Measurements from ENCODE around the gene GJA5.

The GJA5 gene

DNA sequence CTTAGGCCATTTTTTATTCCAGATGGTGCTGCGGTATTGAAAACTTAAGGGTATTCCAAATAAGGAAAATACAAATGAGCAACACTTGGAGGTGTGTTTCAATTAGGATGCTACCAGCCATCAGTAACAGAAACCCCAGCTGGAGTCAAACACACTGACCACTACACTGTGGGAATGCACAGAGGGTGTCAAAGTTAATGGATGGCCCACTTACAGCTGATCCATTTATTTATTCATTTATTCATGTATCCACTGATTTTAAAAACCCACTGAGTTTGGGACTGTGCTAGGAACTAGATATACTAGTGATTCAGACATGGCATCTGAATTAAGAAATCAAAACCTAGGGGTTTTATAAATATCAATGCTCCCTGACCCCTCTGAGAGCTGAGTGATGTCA is 24.5 kb upstream of the GJA5 start:
- H3K9ac ChIP-seq (ENCODE audit: low read depth, low read length, poor library complexity, severe bottlenecking): no peak overlapping the region
- no peaks in the 10 kb centered on the region for H3K79me2 ChIP-seq (ENCODE audit: insufficient read depth, low read length)
- no peaks in the 10 kb centered on the region for H3F3A ChIP-seq (ENCODE audit: low read depth)
- H3K9me3 ChIP-seq (ENCODE audit: insufficient read depth, low read depth, low read length): no peaks in the 10 kb centered on the region
- H4K20me1 ChIP-seq (ENCODE audit: insufficient read depth, low read length, poor library complexity, severe bottlenecking): no peaks in the 10 kb centered on the region
- H3K4me1 ChIP-seq (ENCODE audit: insufficient read depth, low read length, poor library complexity, severe bottlenecking): no peaks in the 10 kb centered on the region
- no peaks in the 10 kb centered on the region for H3K36me3 ChIP-seq (ENCODE audit: insufficient read depth, low read length)
- H3K4me2 ChIP-seq (ENCODE audit: low read depth, low read length, poor library complexity, severe bottlenecking): no peak overlapping the region
- H3K27me3 ChIP-seq (ENCODE audit: insufficient read depth, low read length, poor library complexity, severe bottlenecking): no peaks in the 10 kb centered on the region
- no peaks in the 10 kb centered on the region for H3K9me2 ChIP-seq (replicated peaks; ENCODE audit: low read depth, low read length)
- no peak overlapping the region for H2AFZ ChIP-seq (ENCODE audit: low read length)
- TF ChIP-seq EZH2phosphoT487 (IDR thresholded peaks at IDR 0.05; ENCODE audit: borderline replicate concordance): no peak
- TF ChIP-seq, protein P1, sequence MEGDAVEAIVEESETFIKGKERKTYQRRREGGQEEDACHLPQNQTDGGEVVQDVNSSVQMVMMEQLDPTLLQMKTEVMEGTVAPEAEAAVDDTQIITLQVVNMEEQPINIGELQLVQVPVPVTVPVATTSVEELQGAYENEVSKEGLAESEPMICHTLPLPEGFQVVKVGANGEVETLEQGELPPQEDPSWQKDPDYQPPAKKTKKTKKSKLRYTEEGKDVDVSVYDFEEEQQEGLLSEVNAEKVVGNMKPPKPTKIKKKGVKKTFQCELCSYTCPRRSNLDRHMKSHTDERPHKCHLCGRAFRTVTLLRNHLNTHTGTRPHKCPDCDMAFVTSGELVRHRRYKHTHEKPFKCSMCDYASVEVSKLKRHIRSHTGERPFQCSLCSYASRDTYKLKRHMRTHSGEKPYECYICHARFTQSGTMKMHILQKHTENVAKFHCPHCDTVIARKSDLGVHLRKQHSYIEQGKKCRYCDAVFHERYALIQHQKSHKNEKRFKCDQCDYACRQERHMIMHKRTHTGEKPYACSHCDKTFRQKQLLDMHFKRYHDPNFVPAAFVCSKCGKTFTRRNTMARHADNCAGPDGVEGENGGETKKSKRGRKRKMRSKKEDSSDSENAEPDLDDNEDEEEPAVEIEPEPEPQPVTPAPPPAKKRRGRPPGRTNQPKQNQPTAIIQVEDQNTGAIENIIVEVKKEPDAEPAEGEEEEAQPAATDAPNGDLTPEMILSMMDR (conservative IDR thresholded peaks at IDR 0.05; ENCODE audit: low read length): no peak
- H3K4me3 ChIP-seq (ENCODE audit: low read length, poor library complexity, severe bottlenecking): no peak overlapping the region

DNA sequence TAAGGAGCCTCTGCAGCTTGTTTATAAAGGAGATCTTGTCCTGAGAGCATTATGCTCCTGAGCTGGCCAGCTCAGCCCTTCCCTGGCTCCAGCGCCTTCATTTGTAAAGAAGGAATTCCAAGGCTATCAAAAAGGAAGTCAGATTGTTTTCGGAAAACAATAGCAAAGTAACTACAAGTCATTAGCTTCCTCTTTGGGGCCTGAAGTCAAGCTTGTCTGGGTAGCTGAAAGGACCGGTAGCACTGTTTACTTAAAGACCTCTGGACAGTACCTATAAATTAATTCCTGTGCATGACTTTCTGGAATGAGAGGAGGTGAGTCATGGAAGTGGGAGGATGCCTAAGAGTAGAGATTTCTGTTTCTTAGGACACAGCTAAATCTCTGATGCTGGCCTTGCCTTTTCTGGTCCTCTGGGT is 20.7 kb upstream of the GJA5 start:
- TF ChIP-seq, protein P1 (conservative IDR thresholded peaks at IDR 0.05; ENCODE audit: low read length): no peak
- TF ChIP-seq EZH2phosphoT487 (IDR thresholded peaks at IDR 0.05; ENCODE audit: borderline replicate concordance): no peak
- no peaks in the 10 kb centered on the region for H3K9me3 ChIP-seq (ENCODE audit: insufficient read depth, low read depth, low read length)
- H4K20me1 ChIP-seq (ENCODE audit: insufficient read depth, low read length, poor library complexity, severe bottlenecking): no peaks in the 10 kb centered on the region
- H3K4me2 ChIP-seq (ENCODE audit: low read depth, low read length, poor library complexity, severe bottlenecking): no peak overlapping the region
- no peaks in the 10 kb centered on the region for H3K36me3 ChIP-seq (ENCODE audit: insufficient read depth, low read length)
- no peak overlapping the region for H3K9ac ChIP-seq (ENCODE audit: low read depth, low read length, poor library complexity, severe bottlenecking)
- no peaks in the 10 kb centered on the region for H3K79me2 ChIP-seq (ENCODE audit: insufficient read depth, low read length)
- H3K4me1 ChIP-seq (ENCODE audit: insufficient read depth, low read length, poor library complexity, severe bottlenecking): no peaks in the 10 kb centered on the region
- no peak overlapping the region for H2AFZ ChIP-seq (ENCODE audit: low read length)
- H3K27me3 ChIP-seq (ENCODE audit: insufficient read depth, low read length, poor library complexity, severe bottlenecking): no peaks in the 10 kb centered on the region
- no peaks in the 10 kb centered on the region for H3F3A ChIP-seq (ENCODE audit: low read depth)
- H3K4me3 ChIP-seq (ENCODE audit: low read length, poor library complexity, severe bottlenecking): no peak overlapping the region
- no peaks in the 10 kb centered on the region for H3K9me2 ChIP-seq (replicated peaks; ENCODE audit: low read depth, low read length)

DNA sequence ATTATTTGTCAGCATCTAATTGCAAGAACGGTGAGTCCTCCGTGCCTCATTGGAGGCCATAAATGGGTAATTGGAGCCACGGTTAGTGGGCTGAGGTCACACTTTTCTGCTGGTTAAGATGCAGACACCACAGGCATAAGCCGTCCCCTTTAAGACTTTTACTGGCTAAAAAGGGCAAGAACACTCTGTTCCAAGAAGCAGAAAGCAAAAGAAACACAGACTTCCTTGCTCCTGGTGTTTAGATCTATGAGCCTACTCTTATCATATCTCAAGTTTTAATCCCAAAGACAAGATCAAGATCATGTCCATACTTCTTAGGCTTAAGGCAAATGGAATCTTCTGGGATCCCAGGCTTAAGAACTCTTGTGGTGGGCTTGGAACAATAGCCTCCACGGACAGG is 17.3 kb upstream of the GJA5 start:
- no peaks in the 10 kb centered on the region for H3K27me3 ChIP-seq (ENCODE audit: insufficient read depth, low read length, poor library complexity, severe bottlenecking)
- no peak overlapping the region for H3K4me2 ChIP-seq (ENCODE audit: low read depth, low read length, poor library complexity, severe bottlenecking)
- no peak overlapping the region for H3K4me3 ChIP-seq (ENCODE audit: low read length, poor library complexity, severe bottlenecking)
- H3K9ac ChIP-seq (ENCODE audit: low read depth, low read length, poor library complexity, severe bottlenecking): no peak overlapping the region
- H3K79me2 ChIP-seq (ENCODE audit: insufficient read depth, low read length): no peaks in the 10 kb centered on the region
- H3K4me1 ChIP-seq (ENCODE audit: insufficient read depth, low read length, poor library complexity, severe bottlenecking): peaks cover 4% of the 10 kb centered on the region
- H3K36me3 ChIP-seq (ENCODE audit: insufficient read depth, low read length): no peaks in the 10 kb centered on the region
- no peak for TF ChIP-seq EZH2phosphoT487 (IDR thresholded peaks at IDR 0.05; ENCODE audit: borderline replicate concordance)
- TF ChIP-seq, protein P1 (conservative IDR thresholded peaks at IDR 0.05; ENCODE audit: low read length): no peak
- H3K9me2 ChIP-seq (replicated peaks; ENCODE audit: low read depth, low read length): no peaks in the 10 kb centered on the region
- H3K9me3 ChIP-seq (ENCODE audit: insufficient read depth, low read depth, low read length): no peaks in the 10 kb centered on the region
- H2AFZ ChIP-seq (ENCODE audit: low read length): no peak overlapping the region
- no peaks in the 10 kb centered on the region for H4K20me1 ChIP-seq (ENCODE audit: insufficient read depth, low read length, poor library complexity, severe bottlenecking)
- no peaks in the 10 kb centered on the region for H3F3A ChIP-seq (ENCODE audit: low read depth)

Data from Loucy (cell line).